ENCODE measurements around the gene PPP1R17. TPM values are rescaled to one million over a fixed set of nuclear protein-coding genes. Genes with fewer than 3 reads are reported as not detected.

Gene PPP1R17
- total RNA-seq, 2 donors from 2014 or later: not detected

DNA sequence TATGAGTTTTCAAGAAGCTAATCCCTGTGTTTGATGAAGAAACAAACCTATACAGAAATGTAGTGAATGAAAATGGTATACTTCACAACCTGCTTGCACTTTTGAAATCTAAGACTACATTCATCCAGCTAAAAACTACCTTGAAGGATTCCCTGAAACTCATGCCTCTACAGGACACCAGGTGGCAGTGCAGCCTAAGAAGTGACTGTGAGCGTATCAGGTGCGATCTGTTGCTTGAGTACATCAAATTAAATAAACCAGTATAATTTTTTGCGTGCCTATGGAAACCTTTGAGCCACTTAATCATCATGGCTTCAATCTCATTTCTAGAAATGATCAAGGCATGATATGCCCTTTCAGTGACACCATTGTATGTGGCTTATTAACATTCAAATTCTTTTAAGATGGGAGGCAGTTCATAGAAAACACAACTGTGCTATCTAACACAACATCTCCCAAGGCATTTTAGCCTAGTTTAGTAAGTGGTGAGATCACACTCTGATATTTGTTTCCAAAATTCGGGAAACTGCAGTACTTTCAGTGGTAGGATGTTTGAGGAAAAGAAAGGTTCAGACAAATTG, 57.4 kb downstream of the PPP1R17 start:
- no peaks in the 10 kb centered on the region for H3K36me3 Mint-ChIP-seq
- H3K9me3 Mint-ChIP-seq: peaks cover 0 to 2% of the 10 kb centered on the region in 2 donors
- DNase-seq (ENCODE audit: low spot score in 2 of 2): peak in 1 of 2 donors; percentile 37
- H3K27ac Mint-ChIP-seq: no peak overlapping the region
- peak in 1 of 2 donors; percentile 70 for ATAC-seq

DNA sequence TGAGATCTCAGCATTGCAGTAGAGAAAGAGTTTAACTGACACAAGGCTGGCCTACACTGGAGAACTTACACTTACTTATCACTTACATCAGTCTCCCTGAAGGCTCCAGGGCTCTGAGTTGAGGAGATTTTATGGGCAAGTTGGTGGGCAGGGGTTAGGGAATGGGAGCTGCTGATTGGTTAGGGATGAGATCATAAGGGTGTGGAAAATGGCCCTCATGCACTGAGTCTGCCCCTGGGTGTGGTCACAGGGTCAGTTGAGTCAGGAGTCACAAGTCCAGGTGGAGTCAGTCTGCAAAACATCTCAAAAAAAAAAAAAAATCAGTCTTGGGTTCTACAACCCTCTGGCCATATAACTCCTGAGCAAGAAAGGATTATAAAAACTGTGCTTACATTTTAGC, 60.5 kb downstream of the PPP1R17 start:
- DNase-seq (ENCODE audit: low spot score in 2 of 2) (no peak), ATAC-seq (no peak)
- Mint-ChIP-seq H3K36me3 (no peaks in the 10 kb centered on the region), H3K27ac (no peak overlapping the region), H3K9me3 (peaks cover 4 to 8% of the 10 kb centered on the region in 2 donors)

- DNase-seq (ENCODE audit: low spot score in 2 of 2) (no peak), ATAC-seq (no peak)
- H3K9me3 Mint-ChIP-seq: peaks cover 4 to 8% of the 10 kb centered on the region in 2 donors
- no peak overlapping the region for H3K27ac Mint-ChIP-seq
- H3K36me3 Mint-ChIP-seq: no peaks in the 10 kb centered on the region
These were observed 61.1 kb downstream of the PPP1R17 start for GRCh38 chr7:31748084-31748483.

DNA sequence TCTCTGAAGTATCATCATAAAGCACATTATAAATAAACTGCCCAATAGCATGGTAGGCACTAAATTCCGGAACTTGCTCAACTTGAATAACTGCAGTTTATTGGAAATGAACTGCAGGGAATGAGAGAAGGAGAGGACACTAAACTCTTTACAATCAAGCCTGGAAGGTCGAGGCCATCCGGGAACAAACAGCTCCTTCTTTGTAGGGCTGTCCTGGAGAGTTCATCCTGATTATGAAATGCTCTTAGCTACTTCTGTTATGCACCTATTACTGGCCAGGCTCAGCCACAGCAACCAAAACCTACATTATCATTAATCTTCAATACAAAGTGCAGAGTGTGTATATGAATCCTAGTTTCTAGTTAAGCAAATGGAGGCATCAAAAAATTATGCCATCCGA, 64.7 kb downstream of the PPP1R17 start:
- peaks cover 5 to 8% of the 10 kb centered on the region in 2 donors for H3K9me3 Mint-ChIP-seq
- H3K36me3 Mint-ChIP-seq: no peaks in the 10 kb centered on the region
- ATAC-seq (no peak), DNase-seq (ENCODE audit: low spot score in 2 of 2) (no peak)
- no peak overlapping the region for H3K27ac Mint-ChIP-seq

Other genes with a start within 250 kb of the PPP1R17 start
- not detected for gene ITPRID1, start 173.1 kb upstream of the PPP1R17 start, total RNA-seq